Fibroblast of skin of back (primary cell): ENCODE data around the gene MSH5.

Experiments used
- DNase-seq: peaks from one replicate; pipeline ENCODE4 v3.0.0-alpha.2; 2013

The MSH5 gene

GRCh38 chr6:31729979-31730630 is 9.7 kb upstream of the MSH5 start:
- peak; percentile 87 for DNase-seq

- no peak for DNase-seq
Measured at GRCh38 chr6:31730631-31731086, 9.1 kb upstream of the MSH5 start.

GRCh38 chr6:31732029-31732428 is 7.8 kb upstream of the MSH5 start:
- DNase-seq: no peak

GRCh38 chr6:31733734-31734133 is 6.1 kb upstream of the MSH5 start:
- no peak for DNase-seq

- no peak for DNase-seq
Measured at GRCh38 chr6:31734247-31734820, 5.5 kb upstream of the MSH5 start.

GRCh38 chr6:31734821-31735406 is 4.9 kb upstream of the MSH5 start:
- DNase-seq: peak; percentile 91

GRCh38 chr6:31736021-31736767 is 3.6 kb upstream of the MSH5 start, which contains the start of gene CLIC1:
Gene CLIC1 (minus strand): TSS chr6:31736530. CDS start chr6:31736300, 230 bp downstream.
- peak; percentile 90 for DNase-seq

GRCh38 chr6:31736768-31737314 is 3.0 kb upstream of the MSH5 start:
- DNase-seq: no peak

- no peak for DNase-seq
Measured at GRCh38 chr6:31737315-31737990, 2.4 kb upstream of the MSH5 start.

- peak; percentile 86 for DNase-seq
Measured at GRCh38 chr6:31737991-31738979, 1.5 kb upstream of the MSH5 start.

GRCh38 chr6:31740397-31741223 is 805 bp downstream of the MSH5 start:
- no peak for DNase-seq

- DNase-seq: no peak
Measured at GRCh38 chr6:31741815-31742214, 2.0 kb downstream of the MSH5 start.

GRCh38 chr6:31742894-31743293 is 3.1 kb downstream of the MSH5 start:
- no peak for DNase-seq

GRCh38 chr6:31744422-31744821 is 4.6 kb downstream of the MSH5 start:
- no peak for DNase-seq

GRCh38 chr6:31749301-31750036 is 9.7 kb downstream of the MSH5 start:
- no peak for DNase-seq

- DNase-seq: no peak
Measured at GRCh38 chr6:31750411-31751022, 10.7 kb downstream of the MSH5 start.

- DNase-seq: peak; percentile 84
Measured at GRCh38 chr6:31752739-31753319, 13.0 kb downstream of the MSH5 start.

GRCh38 chr6:31758281-31758680 is 18.5 kb downstream of the MSH5 start:
- DNase-seq: no peak

GRCh38 chr6:31760790-31761189 is 21.0 kb downstream of the MSH5 start:
- DNase-seq: no peak
